ENCODE measurements around the gene KCNS3.

KCNS3 gene

GRCh38 chr2:17878281-17879136, at the start of gene KCNS3:
KCNS3 (plus strand) TSS chr2:17878667; CDS start chr2:17931009, 52,342 bp downstream.
- TF ChIP-seq ZNF274 (IDR thresholded peaks at IDR 0.05; ENCODE audit: low read depth, low read length) = no peak
- H3K4me3 ChIP-seq (ENCODE audit: low read length) = peak within 1 kb of the TSS; percentile 42; the same call in 1 of the 2 replicates

GRCh38 chr2:17830053-17831034, 48.1 kb upstream of the KCNS3 start:
- no peak overlapping the region for H3K4me3 ChIP-seq (ENCODE audit: low read length)

GRCh38 chr2:17835516-17835915, 43.0 kb upstream of the KCNS3 start:
- TF ChIP-seq ZNF274 (IDR thresholded peaks at IDR 0.05; ENCODE audit: low read depth, low read length) = no peak
- H3K4me3 ChIP-seq (ENCODE audit: low read length) = no peak overlapping the region

More at GRCh38 chr2:17830053-17831034, 48.1 kb upstream of the KCNS3 start:
- no peak for TF ChIP-seq ZNF274 (IDR thresholded peaks at IDR 0.05; ENCODE audit: low read depth, low read length)

GRCh38 chr2:17839959-17840358, 38.5 kb upstream of the KCNS3 start:
- H3K4me3 ChIP-seq (ENCODE audit: low read length) = no peak overlapping the region
- TF ChIP-seq ZNF274 (IDR thresholded peaks at IDR 0.05; ENCODE audit: low read depth, low read length) = no peak

GRCh38 chr2:17843457-17843856, 35.0 kb upstream of the KCNS3 start:
- TF ChIP-seq ZNF274 (IDR thresholded peaks at IDR 0.05; ENCODE audit: low read depth, low read length) = no peak
- H3K4me3 ChIP-seq (ENCODE audit: low read length) = no peak overlapping the region

GRCh38 chr2:17845806-17846205, 32.7 kb upstream of the KCNS3 start:
- TF ChIP-seq ZNF274 (IDR thresholded peaks at IDR 0.05; ENCODE audit: low read depth, low read length) = no peak
- H3K4me3 ChIP-seq (ENCODE audit: low read length) = no peak overlapping the region

- TF ChIP-seq ZNF274 (IDR thresholded peaks at IDR 0.05; ENCODE audit: low read depth, low read length) = no peak
Measured at GRCh38 chr2:17846676-17847075, 31.8 kb upstream of the KCNS3 start.

GRCh38 chr2:17847236-17847635, 31.2 kb upstream of the KCNS3 start:
- H3K4me3 ChIP-seq (ENCODE audit: low read length) = no peak overlapping the region
- TF ChIP-seq ZNF274 (IDR thresholded peaks at IDR 0.05; ENCODE audit: low read depth, low read length) = no peak

More at GRCh38 chr2:17846676-17847075, 31.8 kb upstream of the KCNS3 start:
- no peak overlapping the region for H3K4me3 ChIP-seq (ENCODE audit: low read length)

GRCh38 chr2:17849275-17849674, 29.2 kb upstream of the KCNS3 start:
- no peak for TF ChIP-seq ZNF274 (IDR thresholded peaks at IDR 0.05; ENCODE audit: low read depth, low read length)
- no peak overlapping the region for H3K4me3 ChIP-seq (ENCODE audit: low read length)

- no peak overlapping the region for H3K4me3 ChIP-seq (ENCODE audit: low read length)
- no peak for TF ChIP-seq ZNF274 (IDR thresholded peaks at IDR 0.05; ENCODE audit: low read depth, low read length)
Measured at GRCh38 chr2:17850151-17850550, 28.3 kb upstream of the KCNS3 start.

- no peak overlapping the region for H3K4me3 ChIP-seq (ENCODE audit: low read length)
- TF ChIP-seq ZNF274 (IDR thresholded peaks at IDR 0.05; ENCODE audit: low read depth, low read length) = no peak
Measured at GRCh38 chr2:17851731-17852585, 26.5 kb upstream of the KCNS3 start.

GRCh38 chr2:17853799-17854198, 24.7 kb upstream of the KCNS3 start:
- no peak overlapping the region for H3K4me3 ChIP-seq (ENCODE audit: low read length)
- no peak for TF ChIP-seq ZNF274 (IDR thresholded peaks at IDR 0.05; ENCODE audit: low read depth, low read length)

- no peak for TF ChIP-seq ZNF274 (IDR thresholded peaks at IDR 0.05; ENCODE audit: low read depth, low read length)
- H3K4me3 ChIP-seq (ENCODE audit: low read length) = no peak overlapping the region
Measured at GRCh38 chr2:17857021-17857420, 21.4 kb upstream of the KCNS3 start.

All from GM08714 (cell line).